Measurements from ENCODE around the gene FERMT3.
"Not testable (repeated sequence)": the region's sequence is repeated elsewhere in the genome, so short reads cannot be mapped to it uniquely, and the experiment has no call there.

The FERMT3 gene

DNA sequence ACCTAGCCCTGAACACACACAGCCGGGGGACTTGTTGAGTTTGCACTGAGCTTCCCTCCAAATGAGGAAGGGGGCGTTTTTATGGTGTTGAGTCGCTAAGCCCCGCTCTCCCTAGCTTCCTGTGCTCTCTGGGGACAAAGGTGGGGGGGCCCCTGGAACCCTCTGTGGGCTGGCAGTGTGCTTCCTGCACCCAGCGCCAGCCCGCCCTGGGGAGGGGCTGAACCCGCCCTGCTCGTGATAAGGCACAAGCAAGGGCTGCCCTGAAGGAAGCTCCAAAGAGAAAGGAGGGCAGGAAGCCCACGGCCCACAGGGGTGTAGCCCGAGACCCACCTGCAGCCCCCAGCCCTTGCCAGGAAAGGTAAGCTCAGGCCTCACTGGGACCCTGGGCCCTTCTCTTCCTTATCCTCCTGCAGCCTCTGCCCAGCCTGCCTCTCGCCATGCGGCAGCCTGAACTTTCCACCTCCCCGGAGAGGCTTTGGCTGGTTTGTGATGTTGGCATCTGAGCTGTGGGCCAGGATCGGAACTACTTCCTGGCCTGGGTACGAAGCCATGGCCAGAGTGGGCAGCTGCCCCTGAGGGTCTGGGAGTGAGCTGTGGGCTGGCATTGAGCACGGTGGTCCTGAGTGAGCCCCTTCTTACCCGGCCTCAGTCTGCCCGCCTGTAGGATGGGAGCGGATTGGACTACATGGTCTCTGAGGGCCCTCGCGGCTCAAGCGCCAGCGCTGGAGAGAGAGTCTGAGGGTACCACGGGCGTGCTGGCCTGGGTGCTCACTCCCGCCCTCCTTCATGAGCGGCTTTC, at the start of gene FERMT3:
Gene FERMT3, plus strand, starts transcription at position 265 of the 799 bp plus-strand sequence. CDS start 644 bp downstream, outside the sequence.
- DNase-seq, result no peak

DNA sequence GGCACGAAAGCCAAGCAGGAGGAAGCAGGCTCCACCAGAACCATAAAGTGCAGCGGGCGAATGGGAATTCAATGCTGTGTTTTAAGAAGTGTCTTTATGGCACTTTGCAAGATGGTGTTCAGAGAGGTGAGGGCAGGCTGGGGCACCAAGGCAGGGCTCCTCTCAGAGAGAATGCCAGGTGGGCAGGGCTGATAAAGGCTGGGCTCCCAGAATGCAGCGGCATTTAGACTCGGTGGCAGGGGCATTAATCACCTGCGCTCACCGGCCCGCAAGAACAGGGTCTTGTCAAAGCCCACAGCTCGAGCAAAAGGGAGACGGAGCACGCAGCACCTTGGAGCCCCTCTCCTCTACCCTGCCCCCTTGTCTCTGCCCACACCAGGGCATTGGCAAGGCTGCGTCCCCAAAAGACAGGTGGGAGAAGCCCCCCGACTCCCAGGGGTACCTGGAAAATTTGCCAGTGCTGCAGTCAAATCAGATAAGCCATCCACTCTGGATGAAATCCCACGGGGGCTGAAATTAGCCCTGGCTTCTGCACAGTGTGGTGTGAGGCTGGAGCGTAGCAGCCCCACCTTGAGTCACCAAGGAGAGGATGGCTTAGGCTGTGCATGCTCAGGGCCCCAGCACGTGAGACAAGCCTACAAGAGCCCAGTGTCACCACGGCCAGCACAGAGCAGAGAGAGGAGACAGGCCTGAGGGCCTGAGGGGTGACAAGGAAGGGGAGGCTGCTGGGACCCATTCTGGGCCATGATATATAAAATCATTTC, 48.7 kb upstream of the FERMT3 start:
- no peak for DNase-seq

DNA sequence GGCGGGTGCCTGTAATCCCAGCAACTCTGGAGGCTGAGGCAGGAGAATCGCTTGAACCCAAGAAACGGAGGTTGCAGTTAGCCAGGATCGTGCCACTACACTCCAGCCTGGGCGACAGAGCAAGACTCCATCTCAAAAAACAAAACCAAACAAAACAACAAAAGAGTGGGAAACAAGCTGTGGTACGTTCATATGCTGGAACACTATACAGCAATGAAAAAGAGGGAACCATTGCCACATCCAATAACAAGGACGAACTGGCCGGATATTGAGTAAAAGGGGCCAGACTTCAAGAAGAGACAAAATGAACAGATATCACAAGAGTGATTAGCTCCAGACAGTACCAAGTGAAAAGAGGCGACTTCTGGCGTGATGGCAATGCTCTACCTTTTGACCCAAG, 45.5 kb upstream of the FERMT3 start:
- DNase-seq, result no peak

- DNase-seq, result not testable (repeated sequence)
Measured at GRCh38 chr11:64162769-64163168, 43.8 kb upstream of the FERMT3 start.

GRCh38 chr11:64163951-64164350, 42.6 kb upstream of the FERMT3 start:
- DNase-seq, result no peak

GRCh38 chr11:64164392-64165312, 41.9 kb upstream of the FERMT3 start:
- DNase-seq, result no peak

DNA sequence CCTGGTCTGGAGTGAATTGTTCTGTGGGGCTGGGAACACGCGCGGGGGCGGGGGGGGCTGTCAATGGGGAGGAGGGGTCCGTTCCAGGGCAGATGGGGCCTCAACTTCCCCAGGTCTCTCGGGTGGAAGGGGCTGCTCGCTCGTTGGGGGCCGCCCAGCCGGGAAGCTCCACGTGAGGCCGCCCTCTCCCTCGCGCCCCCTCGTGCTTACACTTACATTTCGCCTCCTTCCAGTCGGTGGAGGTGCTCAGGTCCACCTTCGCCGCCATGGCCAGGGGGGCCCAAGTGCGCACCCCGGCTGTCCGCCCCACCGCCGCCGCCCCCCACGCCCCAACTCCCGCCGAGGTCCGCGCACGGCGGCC, 41.1 kb upstream of the FERMT3 start:
- no peak for DNase-seq

GRCh38 chr11:64165842-64166635, 40.5 kb upstream of the FERMT3 start, which contains the start of gene MACROD1:
Gene MACROD1 (minus strand): TSS chr11:64166113. CDS start chr11:64165994, 119 bp downstream.
- DNase-seq, result peak; percentile 45

DNA sequence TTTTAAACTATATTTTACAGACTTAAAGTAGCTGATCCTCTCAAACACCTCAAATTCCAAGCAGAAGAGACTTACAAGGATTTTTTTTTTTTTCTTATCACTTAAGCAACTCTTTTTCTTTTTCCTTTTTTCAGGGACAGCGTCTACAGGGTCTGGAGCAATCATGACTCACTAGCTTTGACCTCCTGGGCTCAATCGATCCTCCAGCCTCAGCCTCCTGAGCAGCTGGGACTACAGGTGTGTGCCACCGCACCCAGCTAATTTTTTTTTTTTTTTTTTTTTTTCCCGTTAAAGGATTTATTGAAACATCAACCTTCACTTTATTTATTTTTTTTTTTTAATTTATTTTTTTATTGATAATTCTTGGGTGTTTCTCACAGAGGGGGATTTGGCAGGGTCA, 36.1 kb upstream of the FERMT3 start:
- DNase-seq, result no peak

- no peak for DNase-seq
Measured at GRCh38 chr11:64173616-64174355, 32.7 kb upstream of the FERMT3 start.

DNA sequence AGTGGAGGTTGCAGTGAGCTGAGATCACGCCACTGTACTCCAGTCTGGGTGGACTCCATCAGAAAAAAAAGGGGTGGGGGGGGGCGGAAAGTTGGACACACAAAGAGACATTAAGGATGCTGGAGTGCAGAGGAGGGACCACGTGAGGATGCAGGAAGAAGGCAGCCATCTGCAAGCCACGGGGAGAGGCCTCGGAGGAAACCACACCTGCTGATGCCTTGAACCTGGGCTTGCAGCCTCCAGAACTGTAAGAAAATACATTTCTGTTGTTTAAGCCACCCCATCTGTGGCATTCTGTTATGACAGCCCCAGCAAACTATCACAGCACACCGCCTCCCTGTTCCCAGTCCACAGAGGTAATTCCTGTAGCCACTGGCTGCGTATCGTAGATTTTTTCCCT, 29.8 kb upstream of the FERMT3 start:
- DNase-seq, result no peak

GRCh38 chr11:64178203-64178602, 28.3 kb upstream of the FERMT3 start:
- no peak for DNase-seq

GRCh38 chr11:64178951-64179639, 27.4 kb upstream of the FERMT3 start:
- no peak for DNase-seq

- DNase-seq, result no peak
Measured at GRCh38 chr11:64180891-64181290, 25.6 kb upstream of the FERMT3 start.

DNA sequence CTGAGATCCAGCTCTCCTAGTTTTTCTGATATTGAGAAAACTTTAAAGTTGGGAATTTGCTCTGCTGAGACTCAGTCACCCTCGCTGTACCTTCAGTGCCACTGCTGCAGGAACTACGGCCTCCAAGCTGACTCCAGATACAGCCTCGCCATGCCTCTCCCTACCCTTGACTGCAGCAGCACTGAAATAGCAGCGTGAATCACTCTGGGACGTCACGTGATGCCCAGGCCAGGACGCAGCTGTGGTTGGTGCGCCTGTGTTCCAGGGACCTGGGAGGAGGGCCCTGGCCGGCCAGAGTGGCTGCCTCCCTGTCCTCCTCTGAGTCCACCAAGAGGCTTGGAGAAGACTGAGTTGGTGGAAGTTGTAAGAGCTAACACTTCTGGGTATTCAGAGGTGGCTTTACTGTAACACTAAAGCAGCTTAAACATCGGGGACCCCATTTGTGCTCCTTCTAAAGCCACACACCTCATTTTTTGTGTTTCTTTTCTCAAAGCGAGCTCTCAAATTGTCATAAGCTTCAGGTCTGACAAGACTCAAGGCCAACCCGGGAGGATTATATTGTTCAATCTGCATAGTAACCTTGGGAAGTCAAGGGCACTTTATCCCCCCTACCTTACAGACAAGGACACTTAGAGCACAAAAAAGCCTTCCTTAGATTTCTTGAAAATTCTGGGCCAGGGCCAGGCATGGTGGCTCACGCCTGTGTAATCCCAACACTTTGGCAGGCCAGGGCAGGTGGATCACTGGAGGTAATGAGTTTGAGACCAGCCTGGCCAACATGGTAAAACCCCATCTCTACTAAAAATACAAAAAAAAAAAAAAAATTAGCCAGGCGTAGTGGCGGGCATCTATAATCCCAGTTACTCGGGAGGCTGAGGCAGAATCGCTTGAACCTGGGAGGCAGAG, 24.8 kb upstream of the FERMT3 start:
- DNase-seq, result no peak

GRCh38 chr11:64183890-64184289, 22.6 kb upstream of the FERMT3 start:
- no peak for DNase-seq

DNA sequence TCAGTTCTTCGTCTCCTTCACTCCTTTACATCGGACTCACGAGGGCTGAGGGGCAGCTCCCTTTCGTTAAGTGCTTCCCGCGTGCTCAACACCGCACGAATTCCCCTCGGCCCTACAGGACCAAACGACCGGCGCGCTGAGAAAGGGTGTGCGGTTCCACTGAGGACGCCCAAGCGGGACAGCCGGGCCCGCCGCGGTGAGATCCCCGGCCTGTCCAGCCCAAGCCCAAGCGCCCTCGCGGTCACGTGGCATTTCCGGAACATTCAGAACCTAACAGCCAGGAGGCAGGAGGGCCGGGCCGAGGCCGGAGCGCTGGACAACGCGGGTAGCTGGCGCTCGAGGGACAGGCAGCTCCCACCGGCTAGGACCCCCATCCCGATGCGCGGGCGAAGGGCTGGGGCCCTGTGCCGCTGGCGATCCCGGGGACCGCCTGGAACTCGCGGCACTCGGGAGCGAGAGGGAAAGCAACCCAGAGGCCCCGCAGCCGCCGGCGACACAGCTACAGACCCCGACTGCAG, 21.3 kb upstream of the FERMT3 start:
- no peak for DNase-seq

DNA sequence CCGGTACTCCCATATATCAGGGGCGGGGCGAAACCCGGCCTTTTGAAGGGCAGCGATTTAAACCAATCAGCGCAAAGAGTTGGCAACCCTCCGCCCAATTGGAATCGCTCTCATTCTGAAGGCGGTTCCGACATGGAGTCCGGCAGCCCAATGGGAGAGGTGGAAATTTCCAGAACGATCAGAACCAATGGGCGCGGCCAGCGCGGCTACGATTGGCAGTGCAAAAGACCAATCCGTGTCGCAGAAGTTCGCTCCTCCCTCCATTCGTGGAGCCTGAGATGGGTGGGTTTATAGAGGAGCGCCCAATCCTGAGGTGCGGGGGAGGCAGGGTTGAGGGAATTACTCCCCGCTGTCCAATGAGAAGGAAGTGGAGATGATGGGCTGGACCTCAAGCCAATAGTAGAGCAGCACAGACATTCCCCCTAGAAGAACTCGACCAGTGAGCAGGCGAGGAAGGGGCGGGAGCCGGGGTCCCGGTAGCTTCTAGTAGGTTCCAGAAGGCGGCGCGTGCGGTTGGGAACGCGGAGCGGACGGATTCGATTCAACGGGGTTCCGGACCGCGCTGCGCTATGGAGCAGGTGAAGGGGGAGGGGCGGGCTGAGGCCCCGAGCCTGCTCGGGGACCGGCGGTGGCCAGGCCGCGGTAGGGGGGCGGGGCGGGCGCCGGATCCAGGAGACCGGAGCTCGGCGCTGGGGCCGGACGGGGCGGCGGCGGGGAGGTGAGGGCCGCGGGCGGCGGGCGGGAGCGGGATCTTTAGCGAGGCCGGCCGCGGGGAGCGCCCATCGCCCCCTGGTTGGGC, 20.6 kb upstream of the FERMT3 start, which contains the start of gene STIP1:
Gene STIP1, plus strand, starts transcription at position 479 of the 799 bp plus-strand sequence. Its CDS starts 91 bp downstream, at position 570.
- peak; percentile 99 for DNase-seq
